Measurements from ENCODE around the gene FBP2.

DNA sequence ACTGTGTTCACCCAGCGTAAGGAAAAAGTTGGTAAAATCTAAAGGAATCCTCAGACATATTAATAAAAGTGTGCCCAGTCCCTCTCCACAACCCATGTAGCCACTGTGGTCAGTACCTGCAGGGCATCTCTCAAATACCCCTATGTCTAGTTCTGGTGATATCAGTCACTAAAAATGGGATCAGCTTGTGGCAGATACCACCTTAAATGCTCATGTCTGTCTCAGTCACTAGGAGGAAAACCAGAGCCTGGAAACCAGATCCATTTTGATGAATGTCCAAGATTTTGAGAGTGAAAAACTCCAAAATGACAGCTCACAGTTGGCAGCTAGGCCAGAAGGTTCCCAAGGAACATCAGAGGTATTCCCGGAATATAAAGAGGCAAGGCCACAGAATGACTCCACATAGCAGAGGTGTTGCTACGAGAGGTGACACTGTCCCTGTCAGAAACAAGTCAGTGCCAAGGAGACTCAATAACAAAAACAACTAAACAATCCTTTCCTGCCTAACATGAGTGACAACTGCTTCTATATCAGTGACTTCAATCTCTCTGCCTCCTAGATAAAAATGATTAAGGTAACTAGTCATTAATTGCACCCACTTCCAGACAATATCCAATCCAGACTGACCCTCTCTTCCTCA is 25.3 kb downstream of the FBP2 start:
- TF ChIP-seq, protein P1, sequence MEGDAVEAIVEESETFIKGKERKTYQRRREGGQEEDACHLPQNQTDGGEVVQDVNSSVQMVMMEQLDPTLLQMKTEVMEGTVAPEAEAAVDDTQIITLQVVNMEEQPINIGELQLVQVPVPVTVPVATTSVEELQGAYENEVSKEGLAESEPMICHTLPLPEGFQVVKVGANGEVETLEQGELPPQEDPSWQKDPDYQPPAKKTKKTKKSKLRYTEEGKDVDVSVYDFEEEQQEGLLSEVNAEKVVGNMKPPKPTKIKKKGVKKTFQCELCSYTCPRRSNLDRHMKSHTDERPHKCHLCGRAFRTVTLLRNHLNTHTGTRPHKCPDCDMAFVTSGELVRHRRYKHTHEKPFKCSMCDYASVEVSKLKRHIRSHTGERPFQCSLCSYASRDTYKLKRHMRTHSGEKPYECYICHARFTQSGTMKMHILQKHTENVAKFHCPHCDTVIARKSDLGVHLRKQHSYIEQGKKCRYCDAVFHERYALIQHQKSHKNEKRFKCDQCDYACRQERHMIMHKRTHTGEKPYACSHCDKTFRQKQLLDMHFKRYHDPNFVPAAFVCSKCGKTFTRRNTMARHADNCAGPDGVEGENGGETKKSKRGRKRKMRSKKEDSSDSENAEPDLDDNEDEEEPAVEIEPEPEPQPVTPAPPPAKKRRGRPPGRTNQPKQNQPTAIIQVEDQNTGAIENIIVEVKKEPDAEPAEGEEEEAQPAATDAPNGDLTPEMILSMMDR (IDR thresholded peaks at IDR 0.05): no peak
- TF ChIP-seq POLR2A (IDR thresholded peaks at IDR 0.05; ENCODE audit: low read depth) (no peak), POLR2AphosphoS5 (IDR thresholded peaks at IDR 0.05) (no peak), EP300 (IDR thresholded peaks at IDR 0.05) (no peak)

Data from esophagus muscularis mucosa (tissue), 4 donors.